Gastrocnemius medialis (tissue), 4 donors: ENCODE measurements around the gene DNAH17.

Experiments
- POLR2A ChIP-seq, 2 donors: fragments of 450-650 bp; IDR thresholded peaks; one replicate each; pipeline ENCODE4 v1.6.1; 2017; ENCODE audit warnings: antibody characterized with exemption in 2 of 2, mild to moderate bottlenecking in 2 of 2, moderate library complexity in 2 of 2
- TF ChIP-seq, protein P1 (sequence below), 5 experiments: fragments of 450-650 bp in 3 of 5; fragments of 200-600 bp in 2 of 5; sonication (generic) in 2 of 5; IDR thresholded peaks in 4 of 5; conservative IDR thresholded peaks in 1 of 5; 1 replicate in 4 of 5; 2 replicates in 1 of 5; pipeline ENCODE4 v1.5.1; 2016 to 2019; ENCODE audit warnings: antibody characterized with exemption in 5 of 5, mild to moderate bottlenecking in 3 of 5, moderate library complexity in 3 of 5

GRCh38 chr17:78580277-78580804 lies 3.1 kb upstream of the DNAH17 start:
- TF ChIP-seq, protein P1, sequence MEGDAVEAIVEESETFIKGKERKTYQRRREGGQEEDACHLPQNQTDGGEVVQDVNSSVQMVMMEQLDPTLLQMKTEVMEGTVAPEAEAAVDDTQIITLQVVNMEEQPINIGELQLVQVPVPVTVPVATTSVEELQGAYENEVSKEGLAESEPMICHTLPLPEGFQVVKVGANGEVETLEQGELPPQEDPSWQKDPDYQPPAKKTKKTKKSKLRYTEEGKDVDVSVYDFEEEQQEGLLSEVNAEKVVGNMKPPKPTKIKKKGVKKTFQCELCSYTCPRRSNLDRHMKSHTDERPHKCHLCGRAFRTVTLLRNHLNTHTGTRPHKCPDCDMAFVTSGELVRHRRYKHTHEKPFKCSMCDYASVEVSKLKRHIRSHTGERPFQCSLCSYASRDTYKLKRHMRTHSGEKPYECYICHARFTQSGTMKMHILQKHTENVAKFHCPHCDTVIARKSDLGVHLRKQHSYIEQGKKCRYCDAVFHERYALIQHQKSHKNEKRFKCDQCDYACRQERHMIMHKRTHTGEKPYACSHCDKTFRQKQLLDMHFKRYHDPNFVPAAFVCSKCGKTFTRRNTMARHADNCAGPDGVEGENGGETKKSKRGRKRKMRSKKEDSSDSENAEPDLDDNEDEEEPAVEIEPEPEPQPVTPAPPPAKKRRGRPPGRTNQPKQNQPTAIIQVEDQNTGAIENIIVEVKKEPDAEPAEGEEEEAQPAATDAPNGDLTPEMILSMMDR (IDR thresholded peaks at IDR 0.05 in 4 of 5, conservative IDR thresholded peaks at IDR 0.05 in 1 of 5): no peak
- no peak for TF ChIP-seq POLR2A (IDR thresholded peaks at IDR 0.05)
